HUES48 (cell line): ENCODE results near the gene RAB1A.
"Not testable (repeated sequence)": the region's sequence is repeated elsewhere in the genome, so short reads cannot be mapped to it uniquely, and the experiment has no call there.

Experiments
- H3K27ac ChIP-seq: one replicate; pipeline ENCODE4 v1.7.0; 2013; ENCODE audit warnings: low read depth, low read length, inconsistent platforms
- H3K27me3 ChIP-seq: 2 replicates; pipeline ENCODE4 v1.6.1; 2013; ENCODE audit warnings: mild to moderate bottlenecking, low read length; ENCODE audit not compliant: control insufficient read depth, insufficient read depth
- H3K36me3 ChIP-seq: 2 replicates; pipeline ENCODE4 v1.6.1; 2013; ENCODE audit warnings: low read length; ENCODE audit not compliant: control insufficient read depth, insufficient read depth
- H3K4me1 ChIP-seq: 2 replicates; pipeline ENCODE4 v1.6.1; 2013; ENCODE audit warnings: mild to moderate bottlenecking, low read length; ENCODE audit not compliant: control insufficient read depth, insufficient read depth
- H3K4me3 ChIP-seq: 2 replicates; pipeline ENCODE4 v1.5.1; 2013; ENCODE audit warnings: mild to moderate bottlenecking, low read depth, low read length
- H3K9ac ChIP-seq: 2 replicates; pipeline ENCODE4 v1.6.1; 2013; ENCODE audit warnings: mild to moderate bottlenecking, low read depth, low read length, moderate library complexity
- H3K9me3 ChIP-seq: 2 replicates; pipeline ENCODE4 v1.6.1; 2013; ENCODE audit warnings: low read length; ENCODE audit not compliant: control insufficient read depth, insufficient read depth

Gene RAB1A

DNA sequence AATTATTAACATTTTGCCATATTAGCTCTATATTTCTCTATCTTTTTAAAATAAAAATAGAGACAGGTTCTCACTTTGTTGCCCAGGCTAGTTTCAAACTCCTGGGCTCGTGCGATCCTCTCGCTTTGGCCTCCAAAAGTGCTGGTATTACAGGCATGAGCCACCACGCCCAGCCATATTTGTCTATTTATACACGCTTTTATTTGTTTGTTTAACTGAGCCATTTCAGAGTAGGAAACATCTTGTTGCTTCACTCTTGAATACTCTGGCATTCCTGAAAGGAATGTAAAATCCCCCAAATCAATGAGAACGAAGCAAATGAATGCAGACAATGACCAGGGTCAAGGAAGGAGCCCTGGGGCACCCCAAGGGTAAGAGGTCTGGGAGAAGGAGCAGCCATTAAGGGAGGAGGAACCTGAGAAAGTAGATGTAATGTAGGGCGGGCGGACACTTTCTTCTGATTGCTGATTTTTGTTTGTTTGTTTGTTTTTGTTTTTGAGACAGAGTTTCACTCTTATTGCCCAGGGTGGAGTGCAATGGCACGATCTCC lies 31.7 kb upstream of the RAB1A start:
- Histone ChIP-seq H3K27me3 (no peaks in the 10 kb centered on the region), H3K9ac (no peak overlapping the region), H3K4me3 (no peak overlapping the region), H3K4me1 (0 out of 2 replicates have a peak, but pooled peaks cover 6% of the 10 kb centered on the region), H3K36me3 (no peaks in the 10 kb centered on the region), H3K27ac (no peak overlapping the region), H3K9me3 (no peaks in the 10 kb centered on the region)

DNA sequence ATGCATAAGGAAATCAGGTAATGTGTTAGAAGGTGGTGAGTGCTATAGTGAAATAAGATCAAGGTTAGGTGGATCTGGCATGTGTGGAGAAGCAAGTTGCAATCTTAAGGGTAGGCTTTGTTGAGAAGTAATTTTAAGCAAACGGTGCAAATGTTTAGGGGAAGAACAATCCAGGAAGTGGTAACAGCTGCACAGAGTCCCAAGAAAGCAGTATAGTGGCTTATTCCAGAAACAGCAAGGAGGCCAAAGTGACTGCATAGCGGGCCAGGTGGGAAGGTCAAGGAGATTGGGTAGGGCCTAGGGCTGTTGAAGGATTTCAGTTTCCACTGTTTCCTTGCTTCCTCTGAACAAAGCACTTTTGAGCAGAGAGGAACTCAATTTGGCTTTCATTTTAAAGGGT lies 30.0 kb upstream of the RAB1A start:
- no peaks in the 10 kb centered on the region for H3K36me3 ChIP-seq
- no peaks in the 10 kb centered on the region for H3K9me3 ChIP-seq
- no peak overlapping the region for H3K4me3 ChIP-seq
- 0 out of 2 replicates have a peak, but pooled peaks cover 6% of the 10 kb centered on the region for H3K4me1 ChIP-seq
- H3K9ac ChIP-seq = no peak overlapping the region
- H3K27me3 ChIP-seq = no peaks in the 10 kb centered on the region
- no peak overlapping the region for H3K27ac ChIP-seq

DNA sequence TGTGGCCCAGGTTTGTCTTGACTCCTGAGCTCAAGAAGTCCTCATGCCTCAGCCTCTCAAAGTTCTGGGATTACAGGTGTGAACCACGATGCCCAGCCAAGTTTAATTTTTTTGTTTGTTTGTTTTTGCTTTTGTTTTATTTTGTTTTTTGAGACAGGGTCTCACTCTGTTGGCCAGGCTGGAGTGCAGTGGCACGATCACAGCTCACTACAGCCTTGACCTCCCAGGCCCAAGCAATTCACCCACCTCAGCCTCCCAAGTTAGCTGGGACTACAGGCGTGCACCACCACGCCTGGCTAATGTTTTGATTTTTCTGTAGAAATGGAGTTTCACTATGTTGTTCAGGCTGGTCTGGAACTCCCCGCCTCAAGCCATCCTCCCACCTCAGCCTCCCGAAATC lies 29.4 kb upstream of the RAB1A start:
- Histone ChIP-seq H3K27me3 (no peaks in the 10 kb centered on the region), H3K36me3 (no peaks in the 10 kb centered on the region), H3K4me3 (no peak overlapping the region), H3K27ac (no peak overlapping the region), H3K9ac (no peak overlapping the region), H3K9me3 (no peaks in the 10 kb centered on the region), H3K4me1 (0 out of 2 replicates have a peak, but pooled peaks cover 6% of the 10 kb centered on the region)

DNA sequence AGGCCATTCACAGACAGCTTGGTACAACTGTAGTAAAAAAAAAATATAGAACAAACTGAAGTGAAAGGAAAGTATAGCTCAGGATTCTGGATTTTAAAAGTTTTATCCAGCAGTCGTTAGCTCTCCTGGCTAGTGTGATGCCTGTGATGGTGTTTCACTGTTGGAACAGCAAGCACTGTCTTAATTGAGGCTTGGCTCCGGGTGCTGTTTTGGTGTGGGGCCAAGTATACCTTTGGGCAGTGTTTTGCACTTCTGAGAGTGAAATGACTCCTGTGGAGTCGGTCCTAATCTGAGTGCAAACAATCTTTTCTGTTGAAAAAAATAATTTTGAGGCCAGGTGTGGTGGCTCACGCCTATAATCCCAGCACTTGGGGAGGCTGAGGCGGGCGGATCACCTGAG lies 28.7 kb upstream of the RAB1A start:
- Histone ChIP-seq H3K36me3 (no peaks in the 10 kb centered on the region), H3K9me3 (no peaks in the 10 kb centered on the region), H3K4me3 (no peak overlapping the region), H3K27me3 (no peaks in the 10 kb centered on the region), H3K27ac (no peak overlapping the region), H3K4me1 (0 out of 2 replicates have a peak, but pooled peaks cover 6% of the 10 kb centered on the region), H3K9ac (no peak overlapping the region)

DNA sequence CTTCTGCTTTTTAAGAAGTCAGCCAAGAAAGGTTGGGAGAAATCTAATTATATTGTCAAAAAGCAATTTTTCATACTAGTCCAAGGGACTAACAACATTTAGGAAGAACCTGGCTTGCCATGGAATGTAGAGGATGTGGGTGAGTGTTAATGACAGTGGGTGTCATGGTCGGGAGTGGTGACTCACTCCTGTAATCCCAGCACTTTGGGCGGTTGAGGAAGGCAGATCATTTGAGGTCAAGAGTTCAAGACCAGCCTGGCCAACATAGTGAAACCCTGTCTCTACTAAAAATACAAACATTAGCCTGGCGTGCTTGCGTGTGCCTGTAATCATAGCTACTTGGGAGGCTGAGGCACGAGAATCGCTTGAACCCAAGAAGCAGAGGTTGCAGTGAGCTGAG lies 27.9 kb upstream of the RAB1A start:
- not testable (repeated sequence) for H3K9ac ChIP-seq, H3K27ac ChIP-seq, H3K27me3 ChIP-seq, H3K9me3 ChIP-seq, H3K4me3 ChIP-seq, H3K36me3 ChIP-seq, H3K4me1 ChIP-seq

DNA sequence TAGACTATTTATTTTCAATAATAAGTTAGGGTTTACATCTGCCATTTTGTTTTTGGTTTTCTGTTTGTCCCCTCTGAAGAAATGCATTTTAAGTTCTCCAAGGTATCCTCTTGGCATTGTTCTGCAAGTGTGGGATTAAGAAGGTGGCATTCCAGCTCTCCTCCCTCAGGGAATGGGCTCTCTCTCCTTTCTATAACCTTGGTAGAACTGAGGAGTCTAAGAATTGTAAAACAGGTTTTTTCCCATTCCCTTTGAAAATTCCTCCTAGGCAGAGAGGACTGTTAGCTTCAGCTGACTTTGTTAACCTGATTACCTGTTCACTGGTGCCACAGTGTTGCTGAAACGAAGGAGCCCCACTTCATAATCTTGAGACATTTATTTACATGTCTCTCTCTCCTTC lies 26.1 kb upstream of the RAB1A start:
- no peaks in the 10 kb centered on the region for H3K36me3 ChIP-seq
- H3K27me3 ChIP-seq = no peaks in the 10 kb centered on the region
- no peak overlapping the region for H3K27ac ChIP-seq
- no peaks in the 10 kb centered on the region for H3K4me1 ChIP-seq
- H3K9ac ChIP-seq = no peak overlapping the region
- no peaks in the 10 kb centered on the region for H3K9me3 ChIP-seq
- H3K4me3 ChIP-seq = no peak overlapping the region

DNA sequence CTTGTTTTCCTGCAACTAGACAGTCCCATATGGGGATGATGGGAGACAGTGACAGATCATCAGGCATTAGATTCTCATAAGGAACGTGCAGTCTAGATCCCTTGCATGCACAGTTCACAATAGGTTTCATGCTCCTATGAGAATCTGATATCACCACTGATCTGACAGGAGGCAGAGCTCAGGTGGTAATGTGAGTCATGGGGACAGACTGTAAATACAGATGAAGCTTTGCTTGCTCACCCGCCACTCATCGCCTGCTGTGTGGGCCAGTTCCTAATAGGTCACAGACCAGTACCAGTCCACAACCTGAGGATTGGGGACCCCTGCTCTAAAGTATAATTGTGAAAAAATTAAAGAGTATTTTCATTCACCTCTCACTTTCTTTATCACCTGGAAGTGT lies 23.6 kb upstream of the RAB1A start:
- no peaks in the 10 kb centered on the region for H3K4me1 ChIP-seq

DNA sequence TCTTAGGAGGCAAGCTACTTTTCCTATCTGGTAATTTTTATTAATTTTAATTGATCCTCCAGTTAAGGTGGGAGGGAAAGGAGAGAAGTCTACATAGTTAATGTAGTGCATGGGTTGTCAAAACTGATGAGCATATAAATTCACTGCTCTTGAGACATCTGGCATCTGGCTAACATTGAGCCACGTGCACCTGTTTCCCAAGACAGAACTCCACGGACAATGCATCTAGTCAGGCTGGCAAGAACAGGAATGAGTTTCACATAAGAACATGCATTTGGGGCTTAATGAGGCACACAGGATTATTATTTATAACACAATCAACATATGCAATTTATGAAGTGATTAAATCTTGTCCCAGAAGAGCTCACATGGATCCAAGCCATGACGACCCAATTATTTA lies 16.2 kb upstream of the RAB1A start:
- no peak overlapping the region for H3K9ac ChIP-seq
- H3K27ac ChIP-seq = no peak overlapping the region
- no peak overlapping the region for H3K4me3 ChIP-seq
- H3K36me3 ChIP-seq = no peaks in the 10 kb centered on the region
- no peaks in the 10 kb centered on the region for H3K9me3 ChIP-seq
- no peaks in the 10 kb centered on the region for H3K27me3 ChIP-seq
- H3K4me1 ChIP-seq = no peaks in the 10 kb centered on the region

More for the DNA sequence above, 23.6 kb upstream of the RAB1A start:
- Histone ChIP-seq H3K36me3 (no peaks in the 10 kb centered on the region), H3K9ac (no peak overlapping the region), H3K27me3 (no peaks in the 10 kb centered on the region), H3K27ac (no peak overlapping the region), H3K4me3 (no peak overlapping the region), H3K9me3 (no peaks in the 10 kb centered on the region)

DNA sequence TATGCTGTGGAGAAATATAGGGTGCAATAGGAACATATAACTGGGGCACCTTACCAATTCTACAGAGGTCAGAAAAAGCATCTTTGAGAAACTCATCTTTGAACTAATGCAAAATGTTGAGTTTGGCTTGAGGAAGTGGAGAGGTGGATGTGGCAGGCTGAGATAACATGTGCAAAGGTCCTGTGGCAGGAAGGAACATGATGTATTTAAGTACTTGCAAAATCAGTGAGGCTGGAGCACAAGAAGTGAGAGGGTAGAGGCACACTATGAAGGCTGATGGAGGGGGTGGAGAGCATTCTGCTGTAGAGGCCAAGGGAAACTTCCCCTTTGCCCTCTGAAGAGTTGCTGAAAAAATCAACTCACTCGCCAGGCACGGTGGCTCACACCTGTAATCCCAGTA lies 14.7 kb upstream of the RAB1A start:
- H3K9ac ChIP-seq = no peak overlapping the region
- H3K4me3 ChIP-seq = no peak overlapping the region
- no peak overlapping the region for H3K27ac ChIP-seq
- H3K4me1 ChIP-seq = no peaks in the 10 kb centered on the region
- H3K36me3 ChIP-seq = no peaks in the 10 kb centered on the region
- no peaks in the 10 kb centered on the region for H3K9me3 ChIP-seq
- H3K27me3 ChIP-seq = no peaks in the 10 kb centered on the region

DNA sequence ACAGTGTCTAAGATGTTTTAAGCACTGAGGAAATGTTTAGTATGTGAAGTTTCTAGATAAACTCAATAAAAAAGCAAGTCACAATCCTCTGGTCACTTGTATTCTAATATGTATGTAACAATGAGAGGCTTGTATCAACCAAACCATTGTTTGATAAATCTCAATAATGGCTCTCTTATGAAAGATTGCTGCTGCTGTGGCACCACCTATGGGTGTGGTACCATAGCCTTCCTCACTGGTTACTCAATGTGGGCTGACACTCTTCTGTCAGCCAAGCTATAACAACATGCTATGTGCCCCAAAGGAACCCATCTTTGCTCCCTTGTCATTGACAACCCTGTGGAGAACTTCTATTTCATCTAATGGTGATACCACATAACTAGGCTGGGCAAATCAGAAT lies 12.6 kb upstream of the RAB1A start:
- Histone ChIP-seq H3K27me3 (no peaks in the 10 kb centered on the region), H3K36me3 (no peaks in the 10 kb centered on the region), H3K9me3 (no peaks in the 10 kb centered on the region), H3K4me1 (no peaks in the 10 kb centered on the region), H3K4me3 (no peak overlapping the region), H3K27ac (no peak overlapping the region), H3K9ac (no peak overlapping the region)

DNA sequence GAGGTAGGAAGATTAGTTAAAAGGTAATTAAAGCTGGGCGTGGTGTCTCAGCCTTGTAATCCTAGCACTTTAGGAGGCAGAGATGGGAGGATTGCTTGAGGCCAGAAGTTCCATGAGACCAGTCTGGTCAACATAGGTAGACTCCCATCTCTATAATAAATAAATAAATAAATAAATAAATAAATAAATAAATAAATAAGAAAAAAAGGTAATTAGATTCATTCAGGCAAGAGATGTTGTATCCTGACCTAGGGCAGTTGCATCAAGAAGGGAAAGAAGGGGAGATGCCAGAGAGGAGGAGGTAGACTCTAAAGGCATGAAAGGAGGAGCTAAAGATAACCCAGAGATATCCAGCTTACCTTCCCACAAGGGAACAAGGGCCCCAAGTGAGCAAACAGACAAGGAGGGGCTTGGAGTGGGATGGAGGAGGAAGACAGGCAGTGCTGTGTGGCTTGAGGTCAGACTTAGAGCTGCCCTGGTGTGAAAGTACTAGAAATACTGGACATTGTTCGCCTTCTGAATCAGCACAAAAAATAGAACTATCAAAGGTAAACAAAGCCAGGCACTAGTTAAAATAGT lies 7.4 kb upstream of the RAB1A start:
- Histone ChIP-seq H3K27me3 (no peaks in the 10 kb centered on the region), H3K4me1 (no peaks in the 10 kb centered on the region), H3K4me3 (no peak overlapping the region), H3K9me3 (no peaks in the 10 kb centered on the region), H3K27ac (no peak overlapping the region), H3K36me3 (no peaks in the 10 kb centered on the region), H3K9ac (no peak overlapping the region)
